ENCODE results near the gene PSMB4.

Gene PSMB4

DNA sequence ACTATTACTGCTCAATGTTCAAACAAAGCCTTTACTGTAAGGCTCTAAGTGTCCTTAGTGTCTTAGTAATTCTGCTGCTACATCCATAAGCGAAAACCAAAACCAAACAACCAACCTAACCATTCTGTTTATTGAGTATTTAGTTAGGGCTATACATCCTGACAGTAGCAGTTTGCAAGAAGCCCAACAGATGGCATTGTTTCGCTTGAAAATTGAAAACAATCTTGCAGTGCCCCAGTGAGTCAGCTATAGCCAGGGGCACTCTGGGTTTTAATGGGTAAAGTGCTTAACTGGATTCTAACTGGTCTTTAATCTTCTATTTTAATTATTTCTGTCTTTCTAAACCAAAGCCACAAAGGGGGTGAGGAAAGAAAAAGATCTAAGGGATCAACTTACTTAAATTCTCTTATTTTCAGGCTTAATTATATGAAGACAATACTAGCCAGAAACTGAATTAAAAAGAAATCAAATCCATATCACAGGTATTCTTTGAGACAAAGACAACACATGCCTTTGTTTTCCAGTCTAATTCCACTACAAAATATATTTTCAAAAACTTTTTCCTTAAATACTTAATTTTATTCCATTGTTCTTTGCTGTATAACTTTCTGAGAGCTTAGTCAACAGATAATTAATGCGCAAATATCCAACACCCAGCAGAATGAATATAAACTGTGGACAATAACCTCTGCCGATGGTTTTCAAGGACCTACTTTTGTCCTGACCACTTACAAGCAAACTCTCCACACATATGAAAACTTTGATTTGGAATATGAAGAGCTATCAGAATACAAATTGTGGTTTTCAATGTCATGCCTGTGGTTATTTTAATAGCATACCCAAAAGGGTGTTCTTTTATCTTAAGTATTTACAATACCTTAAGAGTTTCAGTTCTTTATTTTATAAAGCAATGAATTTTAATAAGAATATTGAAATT, 44.7 kb downstream of the PSMB4 start:
- DNase-seq (ENCODE audit: low spot score), result peak; percentile 82

DNA sequence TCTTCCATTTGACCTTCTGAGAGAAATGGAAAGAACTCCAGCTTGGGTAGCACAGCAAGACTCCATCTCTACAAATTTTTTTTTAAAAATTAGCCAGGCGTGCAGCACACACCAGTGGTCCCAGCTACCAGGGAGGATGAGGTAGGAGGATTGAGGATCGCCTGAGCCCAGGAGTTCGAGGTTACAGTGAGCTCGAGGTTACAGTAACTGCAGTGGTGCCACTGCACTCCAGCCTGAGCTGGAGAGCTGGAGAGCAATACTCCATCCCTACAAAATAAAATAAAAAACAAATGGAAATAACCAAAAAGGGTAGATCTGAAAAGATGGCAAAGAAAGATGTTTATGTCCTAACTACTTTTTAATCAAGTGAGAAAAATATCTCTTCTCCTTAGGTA, 45.4 kb downstream of the PSMB4 start:
- DNase-seq (ENCODE audit: low spot score), result no peak

DNA sequence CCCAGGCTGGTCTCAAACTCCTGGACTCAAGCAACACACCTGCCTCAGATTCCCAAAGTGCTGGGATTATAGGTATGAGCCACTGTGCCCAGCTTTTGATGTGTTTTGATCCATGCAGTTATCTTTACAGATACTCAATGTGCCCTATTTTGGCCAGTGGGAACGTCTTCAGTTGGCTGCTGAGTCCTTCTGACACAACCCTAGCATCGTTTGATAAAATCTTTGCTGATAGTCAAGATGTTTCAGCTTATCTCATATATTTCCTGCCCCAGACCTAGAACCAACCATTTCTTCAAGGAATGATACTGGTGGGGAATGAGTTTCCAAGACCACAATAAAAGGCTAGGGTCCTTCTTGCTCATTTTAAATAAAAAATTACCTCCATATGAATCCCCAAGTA, 48.3 kb downstream of the PSMB4 start:
- no peak for DNase-seq (ENCODE audit: low spot score)
